Measurements from ENCODE around the gene KHDC1L. TPM values are rescaled to one million over a fixed set of nuclear protein-coding genes. Genes with fewer than 3 reads are reported as not detected.
"Not testable (repeated sequence)": the region's sequence is repeated elsewhere in the genome, so short reads cannot be mapped to it uniquely, and the experiment has no call there.

Gene KHDC1L, protein sequence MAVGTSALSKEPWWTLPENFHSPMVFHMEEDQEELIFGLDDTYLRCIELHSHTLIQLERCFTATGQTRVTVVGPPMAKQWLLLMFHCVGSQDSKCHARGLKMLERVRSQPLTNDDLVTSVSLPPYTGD
- 0.18 TPM for polyA plus RNA-seq (2013)

DNA sequence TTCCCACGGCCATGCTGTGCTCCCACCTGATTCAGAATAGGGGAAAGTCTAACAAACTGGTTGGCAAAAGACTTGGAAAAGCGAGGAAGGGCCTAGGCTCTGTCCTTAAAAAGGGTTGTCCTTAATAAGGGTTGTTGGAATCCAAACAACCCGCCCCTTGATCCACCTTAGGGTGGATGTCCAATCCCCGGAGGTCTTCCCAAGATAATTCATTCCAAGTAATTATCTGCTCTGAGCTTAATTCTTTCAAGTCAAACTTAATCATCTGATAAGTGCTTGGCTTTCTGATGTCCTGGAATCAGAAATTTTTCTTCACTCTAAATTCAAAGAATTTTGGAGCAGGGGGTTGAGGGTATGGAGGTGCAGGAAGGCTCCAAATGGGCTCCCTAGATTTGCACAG is at the start of gene KHDC1L:
KHDC1L (minus strand) TSS at position 101 of the 400 bp plus-strand sequence; CDS start at position 13, 88 bp downstream.
- WGBS (ENCODE audit: insufficient coverage): 97% methylated on average over 3 of the region's 4 CpGs
- no peak within 1 kb of the TSS for H3K4me3 ChIP-seq (ENCODE audit: control insufficient read depth in 1 of 7, extremely low read depth in 1 of 7, insufficient read depth in 4 of 7, low read depth in 2 of 7, low read length in 6 of 7)
- POLR2A ChIA-PET: no interaction called here
- H3K27me3 ChIP-seq (replicated peaks in 2 of 5; ENCODE audit: control insufficient read depth in 4 of 5, insufficient read depth in 5 of 5, low read length in 4 of 5): no peaks in the 10 kb centered on the region
- no peaks in the 10 kb centered on the region for H3K4me1 ChIP-seq (ENCODE audit: control extremely low read depth in 1 of 4, control insufficient read depth in 4 of 4, insufficient read depth in 4 of 4, low read length in 3 of 4)
- CTCF ChIA-PET: no interaction called here
- DNase-seq: no peak
- H3K36me3 ChIP-seq (ENCODE audit: control insufficient read depth in 4 of 4, insufficient read depth in 4 of 4, low read length in 3 of 4): no peaks in the 10 kb centered on the region
- peaks cover 0 to 3% (median 0%) of the 10 kb centered on the region in 5 experiments for H3K9me3 ChIP-seq (ENCODE audit: control extremely low read depth in 1 of 5, control insufficient read depth in 4 of 5, insufficient read depth in 2 of 5, low read depth in 1 of 5, low read length in 4 of 5)
- no peak within 1 kb of the TSS for H3K27ac ChIP-seq (ENCODE audit: insufficient read depth in 1 of 2, low read depth in 1 of 2, low read length in 2 of 2, poor library complexity in 1 of 2, severe bottlenecking in 2 of 2)

DNA sequence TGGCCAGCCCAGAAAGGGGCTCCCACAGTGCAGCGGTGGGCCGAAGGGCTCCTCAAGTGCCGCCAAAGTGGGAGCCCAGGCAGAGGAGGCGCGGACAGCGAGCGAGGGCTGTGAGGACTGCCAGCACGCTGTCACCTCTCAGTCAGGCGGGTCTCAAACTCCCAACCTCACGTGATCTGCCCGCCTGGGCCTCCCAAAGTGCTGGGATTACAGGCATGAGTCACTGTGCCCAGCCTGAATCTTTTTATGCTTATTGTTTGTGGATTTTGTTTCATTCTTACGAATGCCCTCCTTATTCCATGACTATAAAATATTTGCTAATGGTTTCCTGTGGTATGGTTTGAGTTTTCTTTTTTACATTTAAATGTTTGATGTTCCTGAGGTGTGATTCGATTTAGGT is 44.0 kb upstream of the KHDC1L start:
- WGBS (ENCODE audit: insufficient coverage): 99% methylated on average over 7 of the region's 13 CpGs
- H3K4me1 ChIP-seq (ENCODE audit: control extremely low read depth in 1 of 4, control insufficient read depth in 4 of 4, insufficient read depth in 4 of 4, low read length in 3 of 4); DNase-seq; H3K27ac ChIP-seq (ENCODE audit: insufficient read depth in 1 of 2, low read depth in 1 of 2, low read length in 2 of 2, poor library complexity in 1 of 2, severe bottlenecking in 2 of 2); POLR2A ChIA-PET; H3K4me3 ChIP-seq (ENCODE audit: control insufficient read depth in 1 of 7, extremely low read depth in 1 of 7, insufficient read depth in 4 of 7, low read depth in 2 of 7, low read length in 6 of 7); H3K9me3 ChIP-seq (ENCODE audit: control extremely low read depth in 1 of 5, control insufficient read depth in 4 of 5, insufficient read depth in 2 of 5, low read depth in 1 of 5, low read length in 4 of 5); CTCF ChIA-PET; H3K27me3 ChIP-seq (replicated peaks in 2 of 5; ENCODE audit: control insufficient read depth in 4 of 5, insufficient read depth in 5 of 5, low read length in 4 of 5): not testable (repeated sequence)
- H3K36me3 ChIP-seq (ENCODE audit: control insufficient read depth in 4 of 4, insufficient read depth in 4 of 4, low read length in 3 of 4): peaks cover 0 to 18% (median 4%) of the 10 kb centered on the region in 4 experiments

- H3K4me3 ChIP-seq (ENCODE audit: control insufficient read depth in 1 of 7, extremely low read depth in 1 of 7, insufficient read depth in 4 of 7, low read depth in 2 of 7, low read length in 6 of 7); DNase-seq; H3K9me3 ChIP-seq (ENCODE audit: control extremely low read depth in 1 of 5, control insufficient read depth in 4 of 5, insufficient read depth in 2 of 5, low read depth in 1 of 5, low read length in 4 of 5); POLR2A ChIA-PET; H3K27me3 ChIP-seq (replicated peaks in 2 of 5; ENCODE audit: control insufficient read depth in 4 of 5, insufficient read depth in 5 of 5, low read length in 4 of 5); H3K4me1 ChIP-seq (ENCODE audit: control extremely low read depth in 1 of 4, control insufficient read depth in 4 of 4, insufficient read depth in 4 of 4, low read length in 3 of 4); H3K27ac ChIP-seq (ENCODE audit: insufficient read depth in 1 of 2, low read depth in 1 of 2, low read length in 2 of 2, poor library complexity in 1 of 2, severe bottlenecking in 2 of 2): not testable (repeated sequence)
- CTCF ChIA-PET: interaction anchor here (0.9 kb wide), 1 partner anchor 17 kb away, joined by 3 read pairs; no protein-coding TSS in a partner anchor
- H3K36me3 ChIP-seq (ENCODE audit: control insufficient read depth in 4 of 4, insufficient read depth in 4 of 4, low read length in 3 of 4): peaks cover 0 to 16% (median 3%) of the 10 kb centered on the region in 4 experiments
- 100% methylated on average over 7 of the region's 27 CpGs for WGBS (ENCODE audit: insufficient coverage)
Observed at GRCh38 chr6:73268896-73269295, 43.6 kb upstream of the KHDC1L start.

DNA sequence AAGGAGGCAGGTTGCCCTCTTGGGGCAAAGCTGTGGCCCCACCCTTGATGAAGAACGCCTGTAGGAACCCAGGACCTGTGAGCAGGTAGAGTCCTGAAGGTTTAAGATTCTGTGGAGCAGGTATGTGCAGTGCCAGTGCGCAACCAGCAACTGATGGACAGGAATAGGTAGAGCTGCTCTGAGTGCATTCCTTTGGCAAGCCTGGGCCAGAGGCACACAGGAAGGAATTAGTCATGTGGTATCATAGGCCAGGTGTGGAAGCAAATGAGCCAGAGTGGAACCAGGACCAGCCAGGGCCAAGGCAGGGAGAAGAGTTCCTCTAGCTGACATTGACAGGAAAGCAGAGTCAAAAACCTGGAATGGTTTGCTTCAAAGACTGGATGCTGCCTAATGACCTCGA is 39.1 kb upstream of the KHDC1L start:
- H3K9me3 ChIP-seq (ENCODE audit: control extremely low read depth in 1 of 5, control insufficient read depth in 4 of 5, insufficient read depth in 2 of 5, low read depth in 1 of 5, low read length in 4 of 5): no peaks in the 10 kb centered on the region
- H3K4me1 ChIP-seq (ENCODE audit: control extremely low read depth in 1 of 4, control insufficient read depth in 4 of 4, insufficient read depth in 4 of 4, low read length in 3 of 4): peaks cover 3 to 16% (median 15%) of the 10 kb centered on the region in 4 experiments
- H3K27ac ChIP-seq (ENCODE audit: insufficient read depth in 1 of 2, low read depth in 1 of 2, low read length in 2 of 2, poor library complexity in 1 of 2, severe bottlenecking in 2 of 2): no peak overlapping the region
- POLR2A ChIA-PET: interaction anchor here (0.8 kb wide), 1 partner anchor 12 kb away, joined by 3 read pairs; no protein-coding TSS in a partner anchor
- H3K27me3 ChIP-seq (replicated peaks in 2 of 5; ENCODE audit: control insufficient read depth in 4 of 5, insufficient read depth in 5 of 5, low read length in 4 of 5): no peaks in the 10 kb centered on the region
- no peak overlapping the region for H3K4me3 ChIP-seq (ENCODE audit: control insufficient read depth in 1 of 7, extremely low read depth in 1 of 7, insufficient read depth in 4 of 7, low read depth in 2 of 7, low read length in 6 of 7)
- 100% methylated on average over 2 of the region's 3 CpGs for WGBS (ENCODE audit: insufficient coverage)
- peaks cover 0 to 5% (median 0%) of the 10 kb centered on the region in 4 experiments for H3K36me3 ChIP-seq (ENCODE audit: control insufficient read depth in 4 of 4, insufficient read depth in 4 of 4, low read length in 3 of 4)
- no peak for DNase-seq
- CTCF ChIA-PET: interaction anchor here (1.4 kb wide), 1 partner anchor 45 kb away, joined by 3 read pairs; no protein-coding TSS in a partner anchor

DNA sequence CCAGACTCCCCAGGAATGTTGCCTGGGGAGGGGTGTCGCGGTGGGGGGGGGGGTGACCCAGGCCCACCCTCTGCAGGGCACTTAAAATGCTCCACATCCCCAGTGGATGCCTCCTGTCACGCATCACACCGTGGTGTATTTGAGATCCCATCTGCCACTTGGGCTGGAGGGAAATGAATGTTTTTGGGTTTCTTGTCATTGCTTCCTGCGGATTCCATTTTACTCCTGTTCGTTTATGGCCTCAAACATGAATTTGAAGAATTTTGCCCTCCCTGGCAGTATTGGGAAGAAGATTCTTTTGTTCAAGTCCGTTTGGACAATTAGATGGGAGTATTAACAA is 38.2 kb upstream of the KHDC1L start:
- Histone ChIP-seq H3K4me3 (ENCODE audit: control insufficient read depth in 1 of 7, extremely low read depth in 1 of 7, insufficient read depth in 4 of 7, low read depth in 2 of 7, low read length in 6 of 7) (peak overlapping the region; percentile 44 to 95 (median 74)), H3K27me3 (replicated peaks in 2 of 5; ENCODE audit: control insufficient read depth in 4 of 5, insufficient read depth in 5 of 5, low read length in 4 of 5) (no peaks in the 10 kb centered on the region), H3K9me3 (ENCODE audit: control extremely low read depth in 1 of 5, control insufficient read depth in 4 of 5, insufficient read depth in 2 of 5, low read depth in 1 of 5, low read length in 4 of 5) (no peaks in the 10 kb centered on the region), H3K27ac (ENCODE audit: insufficient read depth in 1 of 2, low read depth in 1 of 2, low read length in 2 of 2, poor library complexity in 1 of 2, severe bottlenecking in 2 of 2) (peak overlapping the region in 1 of 2 experiments; percentile 26), H3K4me1 (ENCODE audit: control extremely low read depth in 1 of 4, control insufficient read depth in 4 of 4, insufficient read depth in 4 of 4, low read length in 3 of 4) (peaks cover 3 to 16% (median 15%) of the 10 kb centered on the region in 4 experiments), H3K36me3 (ENCODE audit: control insufficient read depth in 4 of 4, insufficient read depth in 4 of 4, low read length in 3 of 4) (peaks cover 0 to 3% (median 0%) of the 10 kb centered on the region in 4 experiments)
- 25% methylated on average over 4 of the region's 7 CpGs for WGBS (ENCODE audit: insufficient coverage)
- ChIA-PET CTCF (interaction anchor here (1.4 kb wide), 1 partner anchor 46 kb away, joined by 3 read pairs; no protein-coding TSS in a partner anchor), POLR2A (interaction anchor here (0.7 to 1.3 kb wide), 2 partner anchors 16 to 21 kb away, joined by 3 read pairs; no protein-coding TSS in a partner anchor)
- DNase-seq: peak in 2 of 3 donors; percentile 38 to 60

GRCh38 chr6:73262671-73263569 is 37.6 kb upstream of the KHDC1L start, which contains the start of gene KHDC1:
Gene KHDC1 (minus strand): TSS chr6:73263196. CDS start chr6:73242517, 20,679 bp downstream.
- Histone ChIP-seq H3K27me3 (replicated peaks in 2 of 5; ENCODE audit: control insufficient read depth in 4 of 5, insufficient read depth in 5 of 5, low read length in 4 of 5) (no peaks in the 10 kb centered on the region), H3K27ac (ENCODE audit: insufficient read depth in 1 of 2, low read depth in 1 of 2, low read length in 2 of 2, poor library complexity in 1 of 2, severe bottlenecking in 2 of 2) (peak within 1 kb of the TSS in 1 of 2 experiments; percentile 26), H3K4me1 (ENCODE audit: control extremely low read depth in 1 of 4, control insufficient read depth in 4 of 4, insufficient read depth in 4 of 4, low read length in 3 of 4) (peaks cover 3 to 16% (median 15%) of the 10 kb centered on the region in 4 experiments), H3K9me3 (ENCODE audit: control extremely low read depth in 1 of 5, control insufficient read depth in 4 of 5, insufficient read depth in 2 of 5, low read depth in 1 of 5, low read length in 4 of 5) (no peaks in the 10 kb centered on the region), H3K36me3 (ENCODE audit: control insufficient read depth in 4 of 4, insufficient read depth in 4 of 4, low read length in 3 of 4) (peaks cover 0 to under 1% (median 0%) of the 10 kb centered on the region in 4 experiments), H3K4me3 (ENCODE audit: control insufficient read depth in 1 of 7, extremely low read depth in 1 of 7, insufficient read depth in 4 of 7, low read depth in 2 of 7, low read length in 6 of 7) (peak within 1 kb of the TSS; percentile 44 to 95 (median 74))
- 1% methylated on average over 51 of the region's 63 CpGs for WGBS (ENCODE audit: insufficient coverage)
- CTCF ChIA-PET: interaction anchor here (1.1 kb wide), 1 partner anchor 46 kb away, joined by 3 read pairs; no protein-coding TSS in a partner anchor
- DNase-seq: peak; percentile 58 to 86 (median 79)
- POLR2A ChIA-PET: interaction anchor here (0.7 to 1.3 kb wide), 2 partner anchors 17 to 22 kb away, joined by 3 read pairs; no protein-coding TSS in a partner anchor
